ENCODE measurements around the gene XRCC1. TPM values are rescaled to one million over a fixed set of nuclear protein-coding genes. Genes with fewer than 3 reads are reported as not detected.

XRCC1 gene
- total RNA-seq, 3 donors from 2014 or later (not counting 1 experiment from before 2014, with no cell fraction given) = 33.2 to 43.9 (median 40.7) TPM

GRCh38 chr19:43595605-43595998 lies 20.3 kb upstream of the XRCC1 start:
- Histone ChIP-seq H3K36me3 (ENCODE audit: control insufficient read depth, insufficient read depth, low read length) (peaks cover 25% of the 10 kb centered on the region), H3K27me3 (ENCODE audit: control insufficient read depth, insufficient read depth, low read length) (no peaks in the 10 kb centered on the region), H3K4me3 (ENCODE audit: low read length) (peak overlapping the region; percentile 64), H3K4me1 (ENCODE audit: control insufficient read depth, insufficient read depth, low read length) (peaks cover 35% of the 10 kb centered on the region), H3K9me3 (ENCODE audit: control insufficient read depth, insufficient read depth, low read length) (no peaks in the 10 kb centered on the region), H3K27ac (ENCODE audit: low read length) (peak overlapping the region; percentile 89)
- H3K27ac Mint-ChIP-seq = peak overlapping the region; percentile 98 to 100
- ATAC-seq (peak in 2 of 3 donors; percentile 2 to 10), DNase-seq (no peak)
- WGBS (ENCODE audit: insufficient coverage) = 3% methylated on average over 18 of the region's 18 CpGs
- no peaks in the 10 kb centered on the region for H3K27me3 Mint-ChIP-seq (ENCODE audit: low read depth in 2 of 2)
- no peaks in the 10 kb centered on the region for H3K36me3 Mint-ChIP-seq
- H3K4me3 Mint-ChIP-seq = peak overlapping the region; percentile 97
- TF ChIP-seq CTCF (IDR thresholded peaks at IDR 0.05) = no peak
- intact Hi-C loops (cut with micrococcal nuclease) = loop anchor here (5.0 kb wide), 1 partner anchor 148 kb away; no protein-coding TSS in a partner anchor
- H3K4me1 Mint-ChIP-seq = peaks cover 44 to 53% of the 10 kb centered on the region in 2 donors
- no peaks in the 10 kb centered on the region for H3K9me3 Mint-ChIP-seq

GRCh38 chr19:43594710-43595604 lies 19.6 kb upstream of the XRCC1 start:
- no peaks in the 10 kb centered on the region for H3K27me3 Mint-ChIP-seq (ENCODE audit: low read depth in 2 of 2)
- intact Hi-C loops (cut with micrococcal nuclease) = loop anchor here (1.0 to 5.0 kb wide), 3 partner anchors 40 to 148 kb away; no protein-coding TSS in a partner anchor
- peak overlapping the region; percentile 97 for H3K4me3 Mint-ChIP-seq
- 1% methylated on average over 64 of the region's 64 CpGs for WGBS (ENCODE audit: insufficient coverage)
- TF ChIP-seq CTCF (IDR thresholded peaks at IDR 0.05) = peak; percentile 96
- peaks cover 35% of the 10 kb centered on the region for H3K4me1 ChIP-seq (ENCODE audit: control insufficient read depth, insufficient read depth, low read length)
- no peaks in the 10 kb centered on the region for H3K9me3 Mint-ChIP-seq
- peak overlapping the region; percentile 64 for H3K4me3 ChIP-seq (ENCODE audit: low read length)
- H3K27ac Mint-ChIP-seq = peak overlapping the region; percentile 98 to 100
- peak overlapping the region; percentile 89 for H3K27ac ChIP-seq (ENCODE audit: low read length)
- H3K36me3 ChIP-seq (ENCODE audit: control insufficient read depth, insufficient read depth, low read length) = peaks cover 22% of the 10 kb centered on the region
- ATAC-seq (peak; percentile 60 to 75 (median 64)), DNase-seq (peak; percentile 71 to 91)
- H3K36me3 Mint-ChIP-seq = no peaks in the 10 kb centered on the region
- H3K9me3 ChIP-seq (ENCODE audit: control insufficient read depth, insufficient read depth, low read length) = no peaks in the 10 kb centered on the region
- H3K27me3 ChIP-seq (ENCODE audit: control insufficient read depth, insufficient read depth, low read length) = no peaks in the 10 kb centered on the region
- peaks cover 44 to 54% of the 10 kb centered on the region in 2 donors for H3K4me1 Mint-ChIP-seq

GRCh38 chr19:43594081-43594697 lies 18.9 kb upstream of the XRCC1 start:
- no peaks in the 10 kb centered on the region for H3K9me3 ChIP-seq (ENCODE audit: control insufficient read depth, insufficient read depth, low read length)
- Mint-ChIP-seq H3K27me3 (ENCODE audit: low read depth in 2 of 2) (no peaks in the 10 kb centered on the region), H3K36me3 (no peaks in the 10 kb centered on the region), H3K9me3 (no peaks in the 10 kb centered on the region), H3K27ac (peak overlapping the region; percentile 98 to 100), H3K4me1 (peaks cover 44 to 62% of the 10 kb centered on the region in 2 donors), H3K4me3 (peak overlapping the region; percentile 97)
- ATAC-seq = no peak
- no peak overlapping the region for H3K27ac ChIP-seq (ENCODE audit: low read length)
- 93% methylated on average over 10 of the region's 10 CpGs for WGBS (ENCODE audit: insufficient coverage)
- H3K27me3 ChIP-seq (ENCODE audit: control insufficient read depth, insufficient read depth, low read length) = no peaks in the 10 kb centered on the region
- peaks cover 15% of the 10 kb centered on the region for H3K36me3 ChIP-seq (ENCODE audit: control insufficient read depth, insufficient read depth, low read length)
- H3K4me3 ChIP-seq (ENCODE audit: low read length) = peak overlapping the region; percentile 64
- intact Hi-C loops (cut with micrococcal nuclease) = loop anchor here (1.0 kb wide), 2 partner anchors 39 to 60 kb away; no protein-coding TSS in a partner anchor
- TF ChIP-seq CTCF (IDR thresholded peaks at IDR 0.05) = no peak
- peaks cover 35% of the 10 kb centered on the region for H3K4me1 ChIP-seq (ENCODE audit: control insufficient read depth, insufficient read depth, low read length)
- no peak for DNase-seq
